GM18873 (cell line): Measurements from ENCODE around the gene RAD1.

ENCODE experiments used
- ATAC-seq: cut with Tn5 transposase; IDR thresholded peaks from one replicate; pipeline ENCODE4 v1.9.1; 2021; ENCODE audit warnings: mild to moderate bottlenecking, moderate library complexity, moderate number of reproducible peaks; ENCODE audit not compliant: unreplicated experiment, low FRiP score

The RAD1 gene

GRCh38 chr5:34868791-34869190, 46.5 kb downstream of the RAD1 start:
- ATAC-seq = no peak

DNA sequence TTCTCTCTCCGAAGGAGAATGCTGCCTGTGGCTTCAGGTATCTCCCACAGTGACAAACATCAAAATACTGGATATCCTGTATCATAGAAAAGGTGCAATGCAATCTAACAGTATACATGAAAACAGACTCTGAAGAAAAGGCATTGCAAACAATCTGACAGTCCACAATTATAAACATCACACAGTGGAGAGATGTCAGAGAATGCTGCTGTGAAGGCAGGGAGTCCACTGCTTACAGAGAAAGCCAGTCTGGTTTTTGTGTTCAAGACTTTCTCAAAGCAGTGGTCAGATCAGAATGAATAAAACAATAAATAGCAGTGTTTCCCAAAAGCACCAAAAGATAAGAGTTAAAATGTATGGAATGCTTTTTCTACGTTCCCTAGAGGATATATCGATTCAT, 47.6 kb downstream of the RAD1 start:
- ATAC-seq = no peak

GRCh38 chr5:34866989-34867471, 48.3 kb downstream of the RAD1 start:
- no peak for ATAC-seq

GRCh38 chr5:34865091-34865490, 50.2 kb downstream of the RAD1 start:
- ATAC-seq = no peak

DNA sequence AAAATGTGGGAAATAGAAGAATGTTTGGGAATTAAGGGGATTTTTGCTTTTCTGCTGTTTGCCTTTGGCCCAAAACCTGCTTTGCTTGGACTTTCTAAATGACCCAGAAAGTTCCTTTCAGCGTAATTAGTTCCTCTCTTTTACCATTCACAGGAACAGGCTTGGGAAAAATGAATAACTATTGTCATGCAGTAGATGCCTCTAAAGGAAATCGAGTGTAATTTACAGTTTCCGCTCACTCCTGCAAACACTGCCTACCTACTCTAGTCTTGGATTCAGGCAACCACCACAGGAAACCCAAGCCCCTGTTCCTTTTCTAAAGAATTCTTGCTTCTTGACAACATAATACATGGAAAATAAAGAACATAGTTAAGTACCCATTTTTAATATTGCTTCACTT, 51.4 kb downstream of the RAD1 start:
- ATAC-seq = no peak

DNA sequence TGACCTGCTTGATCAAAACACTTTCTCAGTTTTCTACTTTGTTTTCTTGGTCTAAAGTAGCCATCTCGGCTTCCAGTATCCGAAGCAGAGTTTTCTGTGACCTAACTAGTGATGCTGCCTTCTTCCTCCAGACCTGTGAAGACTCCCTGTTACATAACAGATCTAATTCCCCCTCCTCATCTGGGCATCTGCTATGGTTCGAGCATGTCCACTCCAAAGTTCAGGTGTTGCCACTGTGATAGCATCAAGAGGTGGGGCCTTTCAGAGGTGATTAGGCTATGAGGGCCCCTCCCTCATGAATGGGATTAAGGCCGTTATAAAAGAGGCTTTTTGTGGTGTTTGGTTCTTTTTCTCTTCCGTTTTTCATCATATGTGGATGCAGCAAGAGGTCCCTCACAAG, 56.1 kb downstream of the RAD1 start:
- ATAC-seq = no peak

DNA sequence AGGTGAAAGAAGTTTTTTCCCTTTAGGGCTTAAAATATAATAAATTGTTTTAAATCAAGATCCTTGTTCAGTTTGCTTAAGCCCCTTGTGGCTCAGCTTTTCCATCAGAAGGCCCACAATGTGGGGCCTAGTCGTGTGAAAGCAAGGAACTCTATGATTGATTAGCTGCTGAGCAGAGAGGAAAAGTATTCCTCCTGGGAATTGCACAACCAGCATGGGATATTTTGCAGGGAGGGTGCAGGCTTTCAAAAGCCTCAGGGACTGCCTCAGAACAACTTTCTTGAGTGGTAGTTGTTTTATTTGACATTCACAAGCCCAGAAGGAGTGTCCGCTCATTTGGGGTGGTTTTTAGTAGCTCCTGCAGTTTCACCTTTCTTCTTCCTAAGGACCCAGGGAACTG, 56.5 kb downstream of the RAD1 start:
- ATAC-seq = no peak

- ATAC-seq = no peak
These were observed 57.4 kb downstream of the RAD1 start for GRCh38 chr5:34857894-34858293.

DNA sequence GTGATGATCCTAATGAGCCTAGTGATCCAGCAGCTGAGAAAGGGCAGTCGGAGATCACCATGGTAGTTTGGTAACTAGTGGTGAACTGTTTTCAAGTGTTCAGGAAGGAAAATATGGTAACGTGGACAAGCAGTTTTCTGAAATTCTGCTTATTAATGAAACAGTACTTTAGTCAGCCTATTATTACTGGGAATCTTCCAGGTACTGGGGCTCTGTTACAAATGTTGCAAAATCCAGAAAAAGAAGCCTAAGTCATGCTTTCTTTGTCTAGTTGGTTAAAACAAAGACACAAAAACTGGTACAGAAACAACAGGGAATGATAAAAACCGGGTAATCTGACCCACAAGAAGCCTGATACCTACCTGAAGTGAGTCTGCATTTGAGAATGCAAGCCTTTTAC, 58.1 kb downstream of the RAD1 start:
- no peak for ATAC-seq
